ENCODE results near the gene KRT26.
A peak's percentile ranks its signal among the peaks of the same experiment; 100 is the strongest.
"Not testable (repeated sequence)": the region's sequence is repeated elsewhere in the genome, so short reads cannot be mapped to it uniquely, and the experiment has no call there.

Gene KRT26

DNA sequence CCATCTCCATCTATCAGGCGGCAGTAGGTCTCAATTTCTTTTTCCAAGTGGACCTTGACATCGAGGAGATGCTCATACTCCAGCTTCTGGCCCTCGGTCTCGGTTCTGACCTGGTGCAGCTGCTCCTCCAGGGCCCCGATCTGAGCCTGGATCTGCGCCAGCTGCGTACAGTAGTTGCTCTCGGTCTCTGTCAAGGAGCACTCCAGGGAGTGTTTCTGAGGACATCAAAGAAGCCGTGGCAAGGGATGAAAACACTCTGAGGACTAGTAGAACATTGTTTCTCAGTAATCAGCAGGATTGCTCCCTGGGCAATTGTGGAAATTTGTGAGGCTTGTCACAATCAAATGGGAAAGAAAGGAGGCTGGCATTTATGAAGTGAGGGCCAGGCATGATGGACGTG is 21.8 kb upstream of the KRT26 start:
- DNase-seq (ENCODE audit: low spot score) = no peak

DNA sequence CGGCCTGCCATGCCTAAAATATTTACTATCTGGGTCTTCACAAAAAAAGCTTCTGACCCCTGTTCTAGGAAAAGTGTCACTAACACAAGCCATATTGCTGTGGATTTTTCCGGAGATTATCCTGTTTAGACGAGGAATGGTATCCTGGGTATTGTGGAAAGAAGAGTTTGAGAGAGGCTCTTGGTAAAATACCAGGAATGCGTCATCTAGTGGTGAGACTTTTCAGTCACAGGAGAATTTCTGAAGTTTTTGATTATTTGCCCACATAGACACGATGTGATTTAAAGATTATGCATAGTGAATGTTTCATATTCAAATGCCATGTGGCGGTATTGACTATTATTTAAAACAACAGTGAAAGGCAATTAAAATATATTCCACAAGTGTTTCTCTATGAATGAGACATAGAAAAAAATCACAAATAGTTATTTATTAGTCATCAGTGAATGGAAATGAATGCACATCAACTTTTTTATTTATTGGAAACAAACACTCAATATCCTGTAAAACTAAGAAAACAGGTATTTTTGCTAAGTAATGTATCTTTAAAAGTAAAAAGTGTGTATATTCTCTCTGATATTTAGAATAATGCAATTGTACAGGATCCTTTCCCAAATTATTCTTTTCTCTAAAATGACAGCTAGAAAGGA is 19.9 kb upstream of the KRT26 start:
- DNase-seq (ENCODE audit: low spot score) = peak; percentile 7

DNA sequence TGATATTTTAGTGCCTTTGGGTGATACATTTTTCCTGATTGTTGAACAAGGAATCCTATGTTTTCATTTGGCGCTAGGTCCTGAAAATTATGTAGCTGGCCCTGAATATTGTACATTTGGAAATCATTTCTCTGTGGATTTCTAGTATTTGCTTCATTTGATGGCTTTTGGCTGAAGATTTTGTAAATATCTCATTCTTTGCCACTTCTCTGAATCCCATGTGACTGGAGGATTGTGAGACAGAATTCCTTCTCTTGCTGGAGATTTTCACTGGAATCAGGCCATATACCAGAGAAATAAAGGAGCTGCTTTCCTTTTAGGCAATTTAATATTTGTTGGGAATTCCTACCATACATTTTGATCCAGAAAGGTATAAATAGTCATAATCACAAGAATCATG is 19.1 kb upstream of the KRT26 start:
- no peak for DNase-seq (ENCODE audit: low spot score)

DNA sequence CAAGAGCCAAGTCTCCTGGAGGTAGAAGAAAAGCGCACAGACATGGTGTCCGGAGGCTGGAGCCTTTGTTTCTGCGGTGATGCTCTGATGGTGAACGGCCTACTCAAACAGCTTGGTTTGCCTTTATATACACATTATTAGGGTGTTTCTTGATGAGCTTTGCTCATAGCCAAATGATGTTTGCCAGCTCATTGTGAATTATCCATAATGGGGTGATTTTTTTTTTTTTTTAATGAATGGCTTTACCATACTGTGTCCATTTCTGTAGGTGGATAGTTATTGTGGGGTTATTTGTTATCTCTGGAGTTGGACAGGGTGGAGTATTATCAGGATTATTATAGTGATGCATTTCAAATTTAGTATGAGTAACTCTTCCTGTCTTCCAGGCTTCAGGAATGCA is 10.4 kb upstream of the KRT26 start, which contains the start of gene KRT27:
TSS of gene KRT27 (minus strand) at position 101 of the 400 bp plus-strand sequence. CDS start at position 44, 57 bp downstream.
- DNase-seq (ENCODE audit: low spot score) = no peak

DNA sequence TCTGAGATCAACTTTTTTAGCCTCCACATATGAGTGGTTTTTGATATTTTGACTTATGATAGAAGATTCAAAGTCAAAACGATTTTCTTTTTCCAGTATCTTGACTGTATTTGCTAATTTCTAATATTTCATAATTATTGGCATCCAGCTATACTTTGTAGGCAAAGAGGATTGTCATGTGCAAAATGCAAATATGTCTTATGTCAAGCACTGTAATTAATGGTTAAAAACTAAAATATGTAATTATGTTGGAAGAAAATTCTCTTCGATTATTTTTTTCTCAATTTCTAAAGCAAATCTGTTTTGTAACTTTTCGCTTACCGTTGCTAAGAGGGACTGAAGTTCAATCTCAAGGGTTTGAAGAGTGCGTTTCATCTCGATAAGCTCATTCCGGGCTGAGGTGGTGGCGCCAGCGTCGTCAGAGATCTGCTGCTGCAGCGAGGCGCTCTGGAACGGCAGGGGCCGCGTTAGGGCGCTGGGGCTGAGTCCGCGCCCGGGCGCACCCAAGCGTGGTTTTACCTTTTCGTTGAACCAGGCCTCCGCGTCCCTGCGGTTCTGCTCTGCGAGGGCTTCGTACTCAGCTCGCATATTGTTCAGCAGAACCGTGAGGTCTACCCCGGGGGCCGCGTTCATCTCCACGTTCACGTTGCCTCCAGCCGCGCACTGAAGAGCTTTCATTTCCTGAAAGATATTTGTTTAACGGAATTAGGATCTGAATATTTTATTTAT is 7.3 kb upstream of the KRT26 start:
- no peak for DNase-seq (ENCODE audit: low spot score)

DNA sequence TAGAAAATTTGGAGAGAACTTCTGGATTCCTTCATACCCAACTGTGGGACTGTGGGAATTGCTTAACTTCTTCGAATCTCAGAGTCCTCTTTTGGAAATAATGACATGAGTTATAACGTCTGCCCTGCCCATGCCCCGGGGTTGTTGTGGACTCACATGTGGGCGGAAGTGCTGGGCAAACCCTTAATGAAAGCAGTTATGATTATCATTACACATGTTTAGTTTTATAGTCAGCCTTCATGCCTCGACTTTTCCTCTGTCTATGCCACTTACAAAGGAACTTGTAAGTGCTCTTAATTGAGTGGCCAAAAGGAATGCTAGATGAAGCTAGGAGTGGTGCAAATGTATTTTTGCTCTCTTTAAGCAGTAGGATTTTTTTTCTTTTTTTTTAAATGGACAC is 6.5 kb upstream of the KRT26 start:
- no peak for DNase-seq (ENCODE audit: low spot score)

DNA sequence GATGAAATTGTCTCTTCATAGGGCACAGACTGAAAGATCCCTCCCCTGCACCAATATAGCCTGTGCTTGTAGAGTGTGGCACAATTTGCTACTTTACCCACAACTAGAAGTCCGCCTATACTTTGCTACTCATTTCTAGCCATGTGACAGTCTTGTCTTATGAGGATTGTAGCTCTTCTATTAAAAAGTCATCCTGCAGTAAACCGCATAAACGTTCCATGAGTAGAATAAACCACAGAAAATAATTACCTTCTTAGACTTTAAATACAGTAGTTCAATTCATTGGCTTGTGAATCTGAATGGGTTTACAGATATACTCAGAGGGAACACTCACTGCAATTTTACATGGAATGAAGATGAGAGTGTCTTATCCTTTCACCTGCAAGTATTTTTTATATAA is 6.0 kb upstream of the KRT26 start:
- DNase-seq (ENCODE audit: low spot score) = no peak

DNA sequence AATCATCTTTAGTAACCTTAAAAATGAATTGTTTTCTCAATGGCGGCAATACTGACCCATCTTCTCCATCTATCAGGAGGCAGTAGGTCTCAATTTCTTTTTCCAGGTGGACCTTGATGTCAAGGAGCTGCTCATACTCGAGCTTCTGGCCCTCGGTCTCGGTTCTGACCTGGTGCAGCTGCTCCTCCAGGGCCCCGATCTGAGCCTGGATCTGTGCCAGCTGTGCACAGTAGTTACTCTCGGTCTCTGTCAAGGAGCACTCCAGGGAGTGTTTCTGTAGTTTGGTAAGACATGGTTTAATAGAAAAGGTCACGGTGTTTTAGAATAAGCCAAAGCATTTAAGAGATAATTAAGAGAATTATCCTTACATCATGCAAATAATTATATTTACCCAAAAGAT is 5.5 kb upstream of the KRT26 start:
- no peak for DNase-seq (ENCODE audit: low spot score)

DNA sequence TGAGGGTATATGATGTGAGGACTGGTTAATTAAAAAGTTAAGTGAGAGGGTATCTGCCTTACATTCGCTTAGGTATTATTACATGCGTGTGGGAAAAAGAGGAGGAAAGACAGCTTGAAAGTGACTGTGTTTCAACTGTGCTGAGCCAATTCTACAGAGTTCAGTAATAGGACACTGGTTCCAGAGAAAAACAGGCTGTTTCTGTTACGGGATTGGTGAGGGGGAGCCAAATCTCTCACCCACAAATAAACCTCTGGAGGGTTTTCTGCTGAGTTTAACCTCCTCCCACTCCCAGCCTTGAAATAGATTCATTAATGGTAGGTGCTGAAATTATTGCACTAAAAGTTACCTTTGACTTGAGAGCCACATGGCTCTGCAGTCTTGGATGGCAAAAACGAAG is 3.9 kb upstream of the KRT26 start:
- DNase-seq (ENCODE audit: low spot score) = no peak

DNA sequence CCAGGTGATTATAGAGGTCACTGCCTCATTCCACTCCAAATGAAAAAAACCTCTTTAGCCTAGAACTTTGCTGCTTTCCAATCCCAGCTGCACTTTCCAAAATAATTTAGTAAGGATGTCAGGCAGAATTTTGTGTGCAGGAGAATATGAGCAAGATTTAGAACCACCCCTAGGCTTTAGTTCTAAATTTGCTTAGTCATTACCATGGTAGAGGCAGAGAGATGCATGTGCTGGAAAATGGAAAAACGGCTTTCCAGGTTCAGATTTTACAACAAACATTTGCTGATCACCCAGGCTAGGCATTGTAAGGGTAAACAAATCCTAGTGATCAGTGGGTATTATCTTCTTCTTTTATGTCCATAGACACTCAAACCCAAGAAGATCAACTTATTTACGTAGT is 6.3 kb downstream of the KRT26 start:
- DNase-seq (ENCODE audit: low spot score) = no peak

DNA sequence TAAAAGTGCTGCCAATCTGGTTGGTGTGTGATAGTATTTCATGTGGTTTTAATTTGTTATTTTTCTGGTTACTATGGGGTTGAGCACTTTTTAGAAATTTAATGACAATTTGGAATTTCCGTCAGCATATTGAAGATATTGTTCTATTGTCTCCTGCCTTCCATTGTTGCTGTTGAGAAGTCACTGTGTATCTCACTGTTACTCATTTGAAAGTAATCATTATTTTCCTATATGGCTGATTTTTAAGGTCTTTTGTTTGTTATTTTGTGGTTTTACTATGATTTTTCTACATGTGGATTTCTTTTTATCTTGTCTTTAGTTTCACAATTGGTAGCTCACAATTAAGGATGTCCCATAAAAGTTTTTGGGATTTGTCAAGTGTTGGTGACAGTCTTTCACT is 8.2 kb downstream of the KRT26 start:
- no peak for DNase-seq (ENCODE audit: low spot score)

DNA sequence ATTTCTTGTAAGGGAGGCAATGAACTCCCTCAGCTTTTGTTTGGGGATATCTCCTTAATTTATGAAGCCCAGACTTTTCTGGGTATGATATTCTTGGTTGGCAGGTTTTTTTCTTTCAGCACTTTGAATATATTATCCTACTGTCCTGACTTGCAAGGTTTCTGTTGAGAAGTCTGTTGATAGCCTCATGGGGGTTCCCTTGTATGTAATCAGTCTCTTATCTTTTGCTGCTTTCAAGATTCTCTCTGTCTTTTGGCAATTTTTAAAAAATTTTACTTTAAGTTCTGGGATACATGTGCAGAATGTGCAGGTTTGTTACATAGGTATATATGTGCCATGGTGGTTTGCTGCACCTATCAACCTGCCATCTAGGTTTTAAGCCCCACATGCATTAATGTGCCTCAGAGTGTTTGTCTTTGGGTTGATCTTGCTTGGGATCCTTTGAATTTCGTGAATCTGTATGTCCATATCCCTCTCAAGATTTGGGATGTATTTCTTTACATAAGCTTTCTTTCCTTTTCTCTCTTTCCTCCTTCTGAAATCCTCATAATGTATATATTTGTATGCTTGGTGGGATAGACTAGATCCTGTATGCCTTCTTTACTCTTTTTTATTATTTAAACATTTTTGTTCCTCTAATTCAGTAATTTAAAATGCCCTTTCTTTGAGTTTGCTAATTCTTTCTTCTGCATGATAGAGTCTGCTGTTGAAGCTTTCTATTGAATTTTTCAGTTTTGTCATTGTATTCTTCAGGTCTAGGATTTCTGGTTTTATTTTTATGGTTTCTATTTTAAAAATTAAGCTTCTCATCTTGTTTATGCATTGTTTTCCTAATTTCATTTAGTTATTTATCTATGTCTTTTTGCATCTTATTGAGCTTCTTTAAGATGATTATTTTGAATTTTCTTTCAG is 11.6 kb downstream of the KRT26 start:
- DNase-seq (ENCODE audit: low spot score) = no peak

DNA sequence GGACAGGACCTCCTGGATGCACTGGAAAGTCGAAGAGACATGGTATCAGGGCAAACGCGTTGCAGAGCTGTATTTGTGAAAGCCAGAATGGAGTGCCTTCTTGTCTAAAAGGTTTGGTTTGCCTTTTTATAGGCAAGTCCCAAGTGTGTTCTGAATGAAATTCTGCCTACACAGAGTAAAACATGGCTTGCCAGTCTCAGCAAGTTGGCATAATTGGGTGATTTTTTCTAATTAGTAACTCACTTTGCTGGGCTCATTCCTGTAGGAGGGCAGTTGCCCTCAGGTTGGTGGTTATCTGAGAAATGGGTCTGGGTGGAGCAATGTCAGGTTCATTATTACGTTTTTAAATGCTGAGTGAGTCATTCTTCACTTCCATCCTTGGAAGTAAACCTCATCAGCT is 16.8 kb downstream of the KRT26 start, which contains the start of gene KRT25:
TSS of gene KRT25 (minus strand) at position 101 of the 400 bp plus-strand sequence. CDS start at position 41, 60 bp downstream.
- DNase-seq (ENCODE audit: low spot score) = no peak

DNA sequence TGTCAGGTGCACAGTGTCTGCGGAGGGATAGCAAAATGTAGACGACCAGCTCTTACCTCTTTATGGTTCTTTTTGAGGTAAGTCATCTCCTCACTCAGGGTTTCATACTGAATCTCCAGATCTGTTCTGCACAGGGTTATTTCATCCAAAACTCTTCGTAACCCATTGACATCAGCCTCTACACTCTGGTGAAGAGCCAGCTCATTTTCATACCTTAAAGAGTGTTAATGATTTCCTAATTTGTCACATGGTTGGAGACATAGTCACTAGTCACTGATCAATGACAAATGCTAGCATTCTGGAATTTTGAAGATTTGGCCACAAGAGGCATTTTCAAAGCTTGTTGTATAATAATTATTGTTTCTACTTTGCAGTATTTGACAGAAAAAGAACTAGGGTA is 18.2 kb downstream of the KRT26 start:
- DNase-seq (ENCODE audit: low spot score) = no peak

DNA sequence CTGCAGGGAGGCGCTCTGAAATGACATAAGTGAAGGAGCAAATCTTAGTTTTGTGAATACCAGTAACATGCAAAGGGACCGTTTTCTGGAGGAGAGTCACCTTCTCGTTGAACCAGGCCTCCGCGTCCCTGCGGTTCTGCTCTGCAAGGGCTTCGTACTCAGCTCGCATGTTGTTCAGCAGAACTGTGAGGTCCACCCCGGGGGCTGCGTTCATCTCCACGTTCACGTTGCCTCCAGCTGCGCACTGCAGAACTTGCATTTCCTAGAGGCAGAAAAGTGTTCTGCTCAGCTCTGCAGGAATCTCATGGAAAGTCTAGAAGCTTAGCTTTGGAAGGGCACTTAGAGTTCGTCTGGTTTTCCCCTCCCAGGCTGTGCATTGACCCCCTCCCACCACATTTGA is 20.9 kb downstream of the KRT26 start:
- DNase-seq (ENCODE audit: low spot score) = no peak

DNA sequence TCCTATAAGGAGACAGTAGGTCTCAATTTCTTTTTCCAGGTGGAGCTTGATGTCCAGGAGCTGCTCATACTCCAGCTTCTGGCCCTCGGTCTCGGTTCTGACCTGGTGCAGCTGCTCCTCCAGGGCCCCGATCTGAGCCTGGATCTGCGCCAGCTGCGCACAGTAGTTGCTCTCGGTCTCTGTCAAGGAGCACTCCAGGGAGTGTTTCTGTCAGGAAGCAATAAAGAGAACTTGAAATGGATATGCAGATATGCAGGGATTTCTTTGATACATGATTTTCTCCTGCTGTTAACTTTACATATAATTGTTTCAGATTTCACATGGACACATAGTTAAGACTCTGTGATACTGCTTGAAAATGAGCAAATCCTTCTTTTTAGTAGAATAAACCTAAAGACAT is 21.6 kb downstream of the KRT26 start:
- no peak for DNase-seq (ENCODE audit: low spot score)

DNA sequence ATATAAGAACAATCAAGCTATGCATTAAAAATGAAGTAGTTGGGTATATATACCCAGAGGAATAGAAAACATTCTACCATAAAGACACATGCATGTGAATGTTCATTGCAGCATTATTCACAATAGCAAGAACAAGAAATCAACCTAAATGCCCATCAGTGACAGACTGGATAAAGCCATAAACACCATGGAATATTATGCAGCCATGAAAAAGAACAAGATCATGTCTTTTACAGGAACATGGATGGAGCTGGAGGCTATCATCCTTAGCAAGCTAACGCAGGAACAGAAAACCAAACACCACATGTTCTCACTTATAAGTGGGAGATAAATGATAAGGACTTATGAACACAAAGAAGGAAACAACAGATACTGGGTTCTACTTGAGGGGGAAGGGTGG is 23.3 kb downstream of the KRT26 start:
- DNase-seq (ENCODE audit: low spot score) = not testable (repeated sequence)

DNA sequence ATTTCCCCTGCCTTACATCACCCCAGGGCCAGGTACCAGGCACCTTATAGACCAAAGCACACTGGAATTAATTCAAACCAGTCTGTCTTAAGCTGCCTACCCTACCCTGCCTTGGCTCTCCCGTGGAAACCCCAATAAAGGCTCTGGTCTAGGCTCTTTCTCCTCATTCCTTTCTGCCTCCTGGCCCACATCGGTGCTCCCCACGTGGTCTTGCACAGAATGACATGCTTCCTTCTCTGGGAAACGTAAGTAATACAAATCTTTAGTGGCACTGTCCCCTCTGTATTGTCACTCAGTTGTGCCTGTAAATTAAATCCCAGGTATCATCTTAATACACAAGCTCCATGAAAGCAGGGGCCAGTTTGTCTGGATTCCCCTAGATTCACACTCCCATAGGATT is 33.4 kb downstream of the KRT26 start:
- DNase-seq (ENCODE audit: low spot score) = no peak

DNA sequence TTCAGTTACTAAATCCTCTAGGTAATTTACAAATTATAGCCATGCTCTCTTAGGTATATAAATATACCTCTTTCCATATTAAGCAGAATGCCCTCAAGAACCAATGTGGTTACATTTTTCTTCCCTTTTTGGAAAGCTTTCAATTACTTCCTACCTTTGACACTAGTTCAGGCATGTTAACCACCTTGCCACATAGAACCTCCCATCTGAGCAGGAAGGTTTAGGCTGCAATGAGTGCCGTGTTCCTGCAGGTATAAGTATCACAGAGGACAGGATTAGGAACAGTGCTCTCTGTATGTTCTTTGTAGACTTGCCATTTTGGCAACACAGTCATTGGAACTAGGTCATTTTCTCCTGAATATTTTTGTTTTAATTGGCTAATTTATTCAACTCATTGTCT is 37.0 kb downstream of the KRT26 start:
- DNase-seq (ENCODE audit: low spot score) = no peak

DNA sequence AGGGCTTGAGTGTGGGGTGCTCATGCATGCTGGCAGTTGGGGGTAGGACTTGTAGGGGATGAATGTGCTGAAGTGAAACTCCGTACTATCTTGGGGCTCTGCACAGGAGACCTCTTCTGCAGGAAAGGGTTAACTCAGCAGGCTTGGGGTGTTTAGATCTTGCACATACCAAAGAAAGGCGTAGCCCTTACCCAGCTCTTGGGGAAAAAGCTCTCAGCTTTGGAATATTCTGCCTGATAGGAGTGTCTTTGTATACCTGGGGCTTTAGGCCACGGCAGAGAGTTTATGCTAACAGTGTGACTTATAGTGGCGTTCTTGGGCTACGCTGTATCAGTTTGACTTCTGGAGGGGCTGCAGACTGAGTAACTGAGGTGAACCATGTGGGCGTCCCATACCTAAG is 38.0 kb downstream of the KRT26 start:
- no peak for DNase-seq (ENCODE audit: low spot score)

DNA sequence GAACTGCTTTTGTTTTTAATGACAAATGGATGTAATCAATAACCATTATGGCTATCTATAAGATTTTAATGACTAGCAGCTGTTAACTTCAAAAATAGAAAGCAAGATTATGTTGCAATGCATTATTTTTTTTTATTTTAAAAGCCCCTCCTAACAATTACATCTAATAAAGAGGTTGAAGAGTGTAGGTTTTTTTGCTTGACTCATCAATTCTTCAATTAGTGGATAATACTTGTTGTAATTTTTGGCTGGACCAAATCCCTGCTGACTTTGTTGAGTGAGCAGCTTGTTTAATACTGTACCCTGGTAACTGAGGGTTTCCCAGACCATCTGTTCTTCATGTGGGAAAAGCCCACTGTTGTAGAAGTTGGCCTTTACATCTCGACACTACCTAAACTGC is 41.0 kb downstream of the KRT26 start:
- DNase-seq (ENCODE audit: low spot score) = no peak

DNA sequence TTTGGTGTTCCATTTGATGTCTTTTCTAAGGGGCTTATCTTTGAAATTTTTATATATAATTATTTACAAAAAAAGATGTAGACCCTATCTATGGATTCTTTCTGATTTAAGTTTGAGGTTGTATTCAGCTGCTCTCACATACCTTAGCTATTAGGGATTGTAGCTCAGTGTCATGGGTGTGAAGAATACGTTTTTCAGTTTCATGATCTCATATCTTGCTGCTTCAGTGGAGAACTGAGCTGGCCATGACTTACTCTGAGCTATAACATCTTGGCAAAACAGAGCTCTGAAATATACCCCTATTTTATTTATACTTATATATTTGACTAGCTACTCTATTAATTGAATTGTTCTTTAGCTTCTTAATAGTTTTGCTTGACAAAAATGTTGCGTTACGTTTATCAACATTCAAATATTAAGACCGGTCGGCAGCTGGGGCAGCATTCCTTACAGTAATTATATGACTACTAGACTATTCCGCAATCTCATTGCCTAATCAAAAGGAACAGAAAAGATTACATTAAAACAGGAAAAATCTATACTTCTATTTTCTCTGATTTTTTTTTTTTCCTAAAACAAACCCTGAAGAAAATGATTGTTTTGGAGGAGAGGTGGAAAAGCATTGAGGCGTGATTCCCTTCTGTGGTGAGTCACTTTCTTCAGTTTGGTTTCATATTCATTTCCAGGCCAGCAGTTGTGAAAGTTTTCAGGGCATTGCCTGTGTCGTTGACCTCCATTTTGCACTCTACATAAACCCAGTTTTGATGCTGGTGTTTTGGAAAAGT is 44.4 kb downstream of the KRT26 start:
- DNase-seq (ENCODE audit: low spot score) = peak; percentile 50

Measured in NAMALWA (cell line).